NT2/D1 (cell line): ENCODE data around the gene PIK3R4.

Source experiments
- SUZ12 ChIP-seq: IDR thresholded peaks from 2 replicates; pipeline ENCODE4 v1.6.1; 2011; ENCODE audit not compliant: insufficient read length, insufficient read depth; ENCODE audit errors: extremely low read depth
- YY1 ChIP-seq: IDR thresholded peaks from 2 replicates; pipeline ENCODE4 v1.6.1; 2011; ENCODE audit not compliant: insufficient read length, insufficient read depth
- ZNF274 ChIP-seq: IDR thresholded peaks from 2 replicates; pipeline ENCODE4 v1.6.1; 2011; ENCODE audit warnings: mild to moderate bottlenecking, low read depth, low read length

DNA sequence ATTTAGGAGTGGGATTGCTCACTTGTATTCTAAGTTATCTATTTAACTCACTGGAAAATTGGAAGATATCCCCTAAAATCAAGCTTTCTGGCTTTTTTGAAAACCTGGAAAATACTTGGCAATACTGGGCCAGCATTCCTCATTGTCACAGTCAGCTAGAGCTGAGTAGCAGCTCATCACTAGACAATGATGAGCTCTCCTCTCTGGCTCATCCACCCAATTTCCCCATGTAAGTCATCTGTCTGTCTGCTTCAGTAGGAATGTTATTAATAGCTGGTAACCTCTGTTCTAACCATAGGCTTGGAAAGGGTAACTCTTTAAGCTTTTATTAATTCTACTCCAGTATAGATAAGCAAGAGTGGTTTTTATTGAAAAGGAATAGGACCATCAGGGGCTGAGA is 39.7 kb upstream of the PIK3R4 start:
- TF ChIP-seq ZNF274 (no peak), YY1 (no peak), SUZ12 (no peak)
